NCI-H2107 treated with DMSO at 0.1 percent for 48 hours (cell line): ENCODE measurements around the gene ITGA3.

ENCODE experiments used
- DNase-seq: peaks from one replicate; lab custom pipeline; 2025; ENCODE audit not compliant: unreplicated experiment; lab: John Stamatoyannopoulos, UW

Gene ITGA3

GRCh38 chr17:50055426-50056216 is at the start of gene ITGA3:
ITGA3 (plus strand) TSS chr17:50056110; CDS start chr17:50056440, 330 bp downstream.
- peak; percentile 85 for DNase-seq

DNA sequence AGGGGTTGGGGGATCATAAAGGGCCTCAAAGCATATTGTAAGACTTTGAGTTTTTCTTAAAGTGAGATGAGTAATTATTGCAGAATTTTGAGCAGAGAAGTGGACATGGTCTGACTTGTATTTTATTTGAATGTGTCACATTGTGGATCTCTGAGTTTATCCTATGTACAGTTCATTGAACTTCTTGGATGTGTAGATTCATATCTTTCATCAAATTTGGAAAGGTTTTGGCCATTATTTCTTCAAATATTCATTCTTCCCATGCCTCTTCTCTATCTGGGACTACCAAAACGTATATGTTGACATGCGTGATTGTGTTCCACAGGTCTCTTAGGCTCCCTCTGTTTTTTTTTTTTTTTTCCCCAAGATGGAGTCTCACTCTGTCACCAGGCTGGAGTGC is 46.6 kb upstream of the ITGA3 start:
- no peak for DNase-seq

GRCh38 chr17:50013079-50013478 is 42.8 kb upstream of the ITGA3 start:
- no peak for DNase-seq

DNA sequence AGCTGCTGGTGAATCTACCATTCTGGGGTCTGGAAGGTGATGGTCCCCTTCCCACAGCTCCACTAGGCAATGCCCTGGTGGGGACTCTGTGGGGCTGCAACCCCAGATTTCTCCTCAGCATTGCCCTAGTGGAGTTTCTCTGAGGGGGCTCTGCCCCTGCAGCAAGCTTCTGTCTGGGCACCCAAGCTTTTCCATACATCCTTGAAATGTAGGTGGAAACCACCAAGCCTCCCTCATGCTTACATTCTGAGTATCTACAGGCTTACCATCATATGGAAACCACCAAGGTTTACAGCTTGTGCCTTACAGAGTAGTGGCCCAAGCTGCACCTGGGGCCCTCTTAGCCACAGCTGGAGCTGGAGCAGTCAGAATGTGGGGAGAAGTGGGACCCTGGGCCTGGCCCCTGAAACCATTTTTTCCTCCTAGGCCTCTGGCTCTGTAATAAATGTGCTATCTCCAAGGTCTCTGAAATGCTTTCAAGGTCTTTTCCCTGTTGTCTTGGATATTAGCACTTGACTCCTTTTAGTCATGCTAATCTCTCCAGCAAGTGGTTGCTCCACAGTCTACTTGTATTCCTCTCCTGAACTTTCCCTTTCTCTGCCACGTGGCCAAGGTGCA is 41.3 kb upstream of the ITGA3 start:
- DNase-seq, result no peak

DNA sequence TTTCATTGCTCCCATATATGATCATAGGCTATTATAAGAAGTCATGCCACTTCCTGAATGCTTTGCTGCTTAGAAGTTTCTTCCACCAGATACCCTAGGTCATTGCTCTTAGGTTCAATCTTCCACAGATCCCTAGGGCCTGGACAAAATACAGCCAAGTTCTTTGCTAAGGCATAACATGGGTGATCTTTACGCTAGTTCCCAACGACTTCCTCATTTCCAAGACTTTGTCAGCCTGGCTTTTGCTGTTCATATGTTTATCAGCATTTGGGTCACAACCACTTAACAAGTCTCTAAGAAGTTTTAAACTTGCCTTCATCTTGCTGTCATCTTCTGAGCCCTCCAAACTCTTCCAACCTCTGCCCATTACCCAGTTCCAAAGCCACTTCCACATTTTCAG is 40.8 kb upstream of the ITGA3 start:
- DNase-seq, result no peak

GRCh38 chr17:50018909-50019308 is 37.0 kb upstream of the ITGA3 start:
- no peak for DNase-seq

DNA sequence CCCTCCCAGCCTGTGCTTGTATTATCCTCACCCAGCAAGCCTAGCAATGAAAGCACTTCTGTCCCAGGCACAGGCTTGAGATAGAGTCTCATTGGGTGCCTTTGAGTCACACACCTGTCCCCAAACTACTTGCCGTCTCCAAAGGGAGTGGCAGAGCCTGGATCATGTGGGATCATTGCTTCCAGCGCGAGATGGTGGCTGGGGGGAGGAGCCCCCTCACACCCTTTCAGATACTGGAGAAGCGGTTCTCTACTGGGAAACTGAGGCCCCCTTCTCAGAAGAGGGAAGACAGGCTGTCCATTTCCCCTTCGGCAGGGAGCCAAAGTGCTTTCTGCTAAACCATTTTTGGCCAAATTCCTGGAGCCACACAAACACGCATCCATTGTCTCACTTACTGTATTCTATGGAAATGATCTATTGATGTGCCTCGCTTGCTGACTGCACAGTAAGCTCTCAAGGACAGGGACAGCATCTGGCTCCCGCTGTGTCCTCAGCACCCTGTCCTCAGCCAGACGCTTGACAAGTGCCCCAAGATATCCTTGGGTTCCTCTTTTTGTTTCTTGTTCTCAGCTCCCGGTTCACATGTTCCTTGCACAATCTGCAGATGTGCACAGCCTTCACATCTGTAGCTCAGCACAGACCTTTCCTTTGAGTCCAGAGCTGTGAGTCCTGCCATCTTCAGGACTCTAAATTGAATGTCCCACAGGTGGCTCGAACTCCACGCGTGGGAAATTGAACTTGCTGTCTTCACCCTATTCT is 34.9 kb upstream of the ITGA3 start:
- DNase-seq, result no peak

DNA sequence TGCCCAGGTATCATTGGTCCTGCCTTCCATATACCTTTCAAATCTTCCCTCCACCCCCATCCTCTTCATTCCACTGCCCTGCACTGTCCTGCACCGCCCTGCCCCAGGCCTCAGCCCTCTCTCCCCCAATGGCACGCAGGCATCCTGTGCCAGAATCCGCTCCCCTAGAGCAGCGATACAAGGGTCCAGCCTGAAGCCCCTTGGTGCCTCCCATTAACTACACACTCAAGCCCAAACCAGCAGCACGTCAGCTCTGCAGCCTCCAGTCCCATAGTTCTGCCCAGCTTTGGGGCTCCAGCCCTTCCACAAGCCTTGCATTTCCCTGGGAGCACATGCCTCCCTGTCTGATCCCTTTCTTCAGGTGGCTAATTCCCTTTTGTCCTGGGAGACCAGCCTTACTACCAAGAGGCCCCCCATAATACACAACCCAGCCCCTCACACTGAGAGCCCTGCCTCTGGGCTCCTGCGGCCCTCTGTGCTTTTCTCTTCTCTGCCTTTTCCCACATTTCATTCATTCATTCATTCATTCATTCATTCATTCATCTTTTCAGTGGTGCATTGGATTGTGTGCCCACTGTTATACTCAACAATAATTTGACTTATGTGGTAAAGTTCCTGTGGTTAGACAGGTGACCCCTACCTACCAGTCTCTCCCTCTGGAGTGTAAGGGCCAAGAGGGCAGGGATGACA is 34.1 kb upstream of the ITGA3 start:
- DNase-seq, result no peak

DNA sequence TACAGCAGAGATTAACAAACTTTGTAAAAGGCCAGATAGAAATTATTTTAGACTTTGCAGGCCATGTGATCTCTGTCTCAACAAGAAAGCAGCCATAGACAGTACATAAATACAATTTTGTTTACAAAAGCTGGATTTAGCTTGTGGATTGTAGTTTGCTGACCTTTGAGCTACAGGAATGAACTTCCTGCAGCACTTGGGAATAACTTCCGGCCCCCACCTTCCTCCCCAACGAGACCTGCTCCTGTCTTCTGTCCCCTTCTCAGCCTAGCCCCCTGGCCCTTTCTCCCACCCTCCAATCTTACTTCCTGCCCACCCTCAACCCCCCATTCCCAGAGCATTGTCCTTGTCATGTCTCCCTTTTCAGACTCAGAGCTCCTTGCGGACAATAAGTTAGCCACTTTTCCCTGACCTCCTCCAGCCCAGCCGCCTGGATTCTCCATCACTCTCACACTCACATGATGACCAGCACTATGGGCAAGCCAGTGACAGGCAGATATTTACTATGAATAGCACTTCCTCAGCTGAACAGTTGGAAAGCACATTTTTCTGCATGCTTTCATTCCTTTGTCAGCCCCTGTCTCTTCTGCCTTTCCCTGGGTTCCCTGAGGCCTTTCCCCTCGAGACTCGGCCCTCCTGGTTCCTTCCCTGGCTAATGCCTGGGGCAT is 33.3 kb upstream of the ITGA3 start:
- no peak for DNase-seq

GRCh38 chr17:50023520-50023919 is 32.4 kb upstream of the ITGA3 start:
- no peak for DNase-seq

DNA sequence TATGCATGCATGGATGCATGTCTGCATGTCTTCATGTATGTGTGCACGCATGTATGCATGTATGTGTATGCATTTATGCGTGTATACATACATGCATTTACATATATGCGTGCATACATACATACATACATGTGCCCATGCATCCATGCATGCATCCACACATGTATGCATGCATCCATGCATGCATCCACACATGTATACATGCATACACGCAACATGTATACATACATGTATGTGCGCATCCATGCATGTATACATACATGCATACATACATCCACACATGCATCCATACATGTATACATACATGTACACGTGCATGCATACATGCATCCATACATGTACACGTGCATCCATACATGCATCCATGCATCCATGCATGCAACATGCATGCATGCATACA is 31.1 kb upstream of the ITGA3 start:
- no peak for DNase-seq

DNA sequence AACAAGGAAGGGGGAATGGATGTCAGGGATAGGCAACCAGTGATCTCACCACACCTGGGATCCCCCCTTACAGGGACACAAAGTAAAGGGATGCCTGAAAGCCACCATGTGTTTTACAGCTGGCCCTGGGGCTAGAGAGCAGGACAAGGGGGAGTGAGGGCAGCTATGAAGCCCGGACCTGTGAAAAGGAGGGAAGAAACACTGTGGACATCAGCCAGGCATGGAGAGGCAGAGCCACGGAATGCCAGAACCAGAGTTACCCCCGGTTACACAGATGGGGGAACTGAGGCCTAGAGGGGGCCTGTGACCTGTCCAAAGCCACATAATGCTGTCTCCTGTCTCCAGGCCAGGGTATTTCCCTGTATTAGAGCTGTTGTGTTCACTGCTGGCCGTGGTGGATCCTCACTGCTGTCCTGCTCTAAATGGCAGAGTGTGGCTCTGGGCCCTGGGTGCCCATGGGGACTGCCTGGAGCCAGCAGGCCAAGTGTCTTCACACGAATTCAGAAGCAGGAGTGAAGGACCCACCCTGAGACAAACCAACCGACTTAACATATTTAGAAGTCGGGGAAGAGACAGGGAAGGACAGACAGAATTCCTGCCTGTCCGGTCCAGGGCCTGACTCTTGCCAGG is 29.7 kb upstream of the ITGA3 start:
- no peak for DNase-seq

- DNase-seq, result peak; percentile 31
Measured at GRCh38 chr17:50026837-50027171, 29.1 kb upstream of the ITGA3 start.

DNA sequence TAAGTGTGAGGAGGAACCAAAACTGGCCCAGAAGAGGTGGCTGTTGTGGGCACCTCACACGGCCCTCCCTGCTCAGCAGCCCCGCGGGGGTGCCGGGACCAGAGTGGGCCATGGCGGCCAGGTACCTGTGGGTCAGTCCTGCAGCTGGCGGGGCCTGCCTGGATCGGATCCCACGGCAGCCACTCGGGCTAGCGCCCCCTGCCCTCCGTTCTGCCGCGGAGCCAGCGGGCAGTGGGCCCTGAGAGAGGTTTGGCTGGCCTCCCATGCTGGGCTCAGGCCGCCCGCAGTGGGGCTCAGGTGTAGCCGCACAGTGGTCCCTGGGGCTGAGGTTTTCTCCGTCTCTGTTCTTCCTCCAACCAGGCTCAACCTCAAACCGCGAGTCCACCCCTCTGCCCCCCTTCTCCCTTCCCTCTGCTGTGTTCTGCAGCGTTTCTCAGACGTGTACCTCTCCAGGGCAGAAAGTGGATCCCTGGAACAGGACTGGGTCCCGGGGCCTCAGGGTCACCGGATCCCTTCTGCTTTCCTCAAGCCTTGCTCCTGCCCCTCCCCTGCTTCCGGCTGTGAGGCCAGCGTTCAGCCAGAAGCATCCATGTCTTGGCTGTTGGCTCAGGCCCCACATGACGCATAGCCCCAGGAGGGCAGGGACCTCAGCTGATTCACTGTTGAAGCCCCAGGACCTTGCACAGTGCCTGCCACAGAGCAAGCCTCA is 28.6 kb upstream of the ITGA3 start:
- DNase-seq, result peak; percentile 55

GRCh38 chr17:50027881-50028735 is 27.8 kb upstream of the ITGA3 start:
- no peak for DNase-seq

DNA sequence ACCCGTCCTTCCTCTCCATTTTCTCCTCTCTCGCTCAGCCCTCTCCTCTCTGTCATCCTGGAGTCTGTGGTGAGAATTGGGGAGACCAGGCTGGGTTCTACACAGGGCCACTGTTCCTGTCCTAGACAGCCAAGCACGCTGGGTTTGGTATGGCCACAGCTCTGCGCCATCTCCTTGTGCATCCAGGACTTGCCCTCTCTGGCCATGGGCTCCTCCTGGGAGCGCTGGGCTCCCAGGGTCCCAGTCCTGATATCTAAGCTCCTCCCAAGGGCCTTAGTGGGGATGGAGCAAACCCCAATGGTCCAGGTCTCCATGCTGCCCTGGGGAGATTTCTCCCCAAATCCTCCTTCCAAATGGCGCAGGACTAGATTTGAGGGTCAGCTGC is 27.2 kb upstream of the ITGA3 start:
- no peak for DNase-seq

- no peak for DNase-seq
Measured at GRCh38 chr17:50029185-50029584, 26.7 kb upstream of the ITGA3 start.

- DNase-seq, result no peak
Measured at GRCh38 chr17:50033316-50033715, 22.6 kb upstream of the ITGA3 start.
